ENCODE measurements around the gene NUP153. TPM values are rescaled to one million over a fixed set of nuclear protein-coding genes. Genes with fewer than 3 reads are reported as not detected.

The NUP153 gene
- total RNA-seq, 3 donors from 2014 or later (not counting 1 experiment from before 2014, with no cell fraction given): 67.5 to 74.9 (median 68.0) TPM

GRCh38 chr6:17707371-17707651 is 586 bp upstream of the NUP153 start:
- peaks cover 34% of the 10 kb centered on the region in 2 donors for H3K4me1 Mint-ChIP-seq
- Histone ChIP-seq H3K27me3 (ENCODE audit: control insufficient read depth, insufficient read depth, low read length) (no peaks in the 10 kb centered on the region), H3K36me3 (ENCODE audit: control insufficient read depth, insufficient read depth, low read length) (no peaks in the 10 kb centered on the region), H3K4me3 (ENCODE audit: low read length) (peak overlapping the region; percentile 98), H3K4me1 (ENCODE audit: control insufficient read depth, insufficient read depth, low read length) (peaks cover 29% of the 10 kb centered on the region), H3K27ac (ENCODE audit: low read length) (peak overlapping the region; percentile 100), H3K9me3 (ENCODE audit: control insufficient read depth, insufficient read depth, low read length) (no peaks in the 10 kb centered on the region)
- ATAC-seq: no peak
- no peaks in the 10 kb centered on the region for H3K36me3 Mint-ChIP-seq
- intact Hi-C loops (cut with micrococcal nuclease): loop anchor here (2.0 to 10.0 kb wide), 5 partner anchors 45 to 943 kb away; partner anchors contain the start of genes ATXN1, DEK, KIF13A and NHLRC1
- no peaks in the 10 kb centered on the region for H3K27me3 Mint-ChIP-seq (ENCODE audit: low read depth in 2 of 2)
- no peak for TF ChIP-seq CTCF (IDR thresholded peaks at IDR 0.05)
- peak overlapping the region; percentile 95 to 98 for H3K27ac Mint-ChIP-seq
- DNase-seq: no peak
- no peaks in the 10 kb centered on the region for H3K9me3 Mint-ChIP-seq
- H3K4me3 Mint-ChIP-seq: peak overlapping the region; percentile 89
- 0% methylated on average over 1 of the region's 5 CpGs for WGBS (ENCODE audit: insufficient coverage)

GRCh38 chr6:17705778-17706579 is 746 bp downstream of the NUP153 start:
- Mint-ChIP-seq H3K27me3 (ENCODE audit: low read depth in 2 of 2) (no peaks in the 10 kb centered on the region), H3K36me3 (no peaks in the 10 kb centered on the region), H3K27ac (peak overlapping the region; percentile 95 to 98), H3K9me3 (no peaks in the 10 kb centered on the region), H3K4me3 (peak overlapping the region; percentile 89), H3K4me1 (peaks cover 40% of the 10 kb centered on the region in 2 donors)
- ATAC-seq (peak; percentile 67 to 85 (median 78)), DNase-seq (peak; percentile 86 to 95)
- H3K4me3 ChIP-seq (ENCODE audit: low read length): peak overlapping the region; percentile 98
- TF ChIP-seq CTCF (IDR thresholded peaks at IDR 0.05): no peak
- no peaks in the 10 kb centered on the region for H3K9me3 ChIP-seq (ENCODE audit: control insufficient read depth, insufficient read depth, low read length)
- H3K36me3 ChIP-seq (ENCODE audit: control insufficient read depth, insufficient read depth, low read length): no peaks in the 10 kb centered on the region
- peak overlapping the region; percentile 100 for H3K27ac ChIP-seq (ENCODE audit: low read length)
- H3K4me1 ChIP-seq (ENCODE audit: control insufficient read depth, insufficient read depth, low read length): peaks cover 42% of the 10 kb centered on the region
- intact Hi-C loops (cut with micrococcal nuclease): loop anchor here (1.0 to 10.0 kb wide), 8 partner anchors 44 to 941 kb away; partner anchors contain the start of genes ATXN1, DEK, FAM8A1 and KDM1B
- under 1% methylated on average over 58 of the region's 58 CpGs for WGBS (ENCODE audit: insufficient coverage)
- no peaks in the 10 kb centered on the region for H3K27me3 ChIP-seq (ENCODE audit: control insufficient read depth, insufficient read depth, low read length)

GRCh38 chr6:17705428-17705777 is 1.3 kb downstream of the NUP153 start:
- peaks cover 40% of the 10 kb centered on the region in 2 donors for H3K4me1 Mint-ChIP-seq
- peak overlapping the region; percentile 98 for H3K4me3 ChIP-seq (ENCODE audit: low read length)
- WGBS (ENCODE audit: insufficient coverage): 0% methylated on average over 9 of the region's 10 CpGs
- peak overlapping the region; percentile 95 to 98 for H3K27ac Mint-ChIP-seq
- no peaks in the 10 kb centered on the region for H3K27me3 Mint-ChIP-seq (ENCODE audit: low read depth in 2 of 2)
- TF ChIP-seq CTCF (IDR thresholded peaks at IDR 0.05): no peak
- intact Hi-C loops (cut with micrococcal nuclease): loop anchor here (5.0 to 10.0 kb wide), 4 partner anchors 43 to 941 kb away; partner anchors contain the start of genes ATXN1, KIF13A and NHLRC1
- no peaks in the 10 kb centered on the region for H3K36me3 ChIP-seq (ENCODE audit: control insufficient read depth, insufficient read depth, low read length)
- no peaks in the 10 kb centered on the region for H3K27me3 ChIP-seq (ENCODE audit: control insufficient read depth, insufficient read depth, low read length)
- no peaks in the 10 kb centered on the region for H3K36me3 Mint-ChIP-seq
- H3K27ac ChIP-seq (ENCODE audit: low read length): peak overlapping the region; percentile 100
- H3K9me3 ChIP-seq (ENCODE audit: control insufficient read depth, insufficient read depth, low read length): no peaks in the 10 kb centered on the region
- ATAC-seq (no peak), DNase-seq (no peak)
- no peaks in the 10 kb centered on the region for H3K9me3 Mint-ChIP-seq
- peaks cover 43% of the 10 kb centered on the region for H3K4me1 ChIP-seq (ENCODE audit: control insufficient read depth, insufficient read depth, low read length)
- H3K4me3 Mint-ChIP-seq: peak overlapping the region; percentile 89

Measured in natural killer cell (primary cell).